HG03565 (cell line): ENCODE measurements around the gene MCF2L2.

Source experiments
- ATAC-seq: cut with Tn5 transposase; IDR thresholded peaks from one replicate; pipeline ENCODE4 v1.9.1; 2021; ENCODE audit warnings: mild to moderate bottlenecking, moderate library complexity; ENCODE audit not compliant: unreplicated experiment

MCF2L2 gene

DNA sequence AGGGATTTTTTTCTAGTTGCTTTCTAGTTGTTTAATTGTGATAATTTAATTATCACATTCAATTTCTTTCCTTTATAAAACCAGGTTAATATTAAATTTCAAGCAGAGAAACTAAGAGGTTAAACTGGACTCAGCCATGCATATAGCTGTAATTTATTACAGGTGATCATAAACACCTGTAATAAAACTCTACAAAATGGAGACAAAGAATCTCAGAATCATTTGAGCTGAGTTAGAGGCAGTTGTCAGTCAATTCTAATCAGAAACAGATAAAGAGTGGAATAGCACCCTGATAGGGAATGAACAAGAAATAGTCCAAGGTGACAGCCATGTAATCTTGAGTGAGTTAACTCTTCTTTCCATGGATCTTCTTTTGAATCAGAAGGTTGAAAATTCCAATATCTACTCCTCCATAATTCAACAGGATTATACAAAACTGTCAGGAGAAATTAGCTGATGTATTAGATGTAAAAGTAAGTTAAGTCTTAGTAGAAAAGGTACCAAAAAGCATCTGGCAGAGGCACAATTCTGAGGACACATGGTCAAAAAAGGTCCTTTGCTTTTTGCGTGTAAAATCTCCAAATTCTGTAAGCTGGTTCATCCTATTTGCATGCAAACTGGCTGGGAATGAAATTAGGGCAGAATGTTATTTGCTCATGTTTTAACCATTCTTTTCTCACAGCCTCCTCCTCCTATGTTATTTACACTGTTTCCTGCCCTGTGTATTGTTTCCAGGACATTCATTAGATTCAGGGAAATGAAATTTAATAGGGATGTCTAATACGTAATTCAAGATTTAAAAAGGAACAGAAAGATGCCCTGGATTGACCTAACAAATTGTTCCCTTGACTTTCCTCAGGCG lies 214.8 kb downstream of the MCF2L2 start:
- no peak for ATAC-seq

DNA sequence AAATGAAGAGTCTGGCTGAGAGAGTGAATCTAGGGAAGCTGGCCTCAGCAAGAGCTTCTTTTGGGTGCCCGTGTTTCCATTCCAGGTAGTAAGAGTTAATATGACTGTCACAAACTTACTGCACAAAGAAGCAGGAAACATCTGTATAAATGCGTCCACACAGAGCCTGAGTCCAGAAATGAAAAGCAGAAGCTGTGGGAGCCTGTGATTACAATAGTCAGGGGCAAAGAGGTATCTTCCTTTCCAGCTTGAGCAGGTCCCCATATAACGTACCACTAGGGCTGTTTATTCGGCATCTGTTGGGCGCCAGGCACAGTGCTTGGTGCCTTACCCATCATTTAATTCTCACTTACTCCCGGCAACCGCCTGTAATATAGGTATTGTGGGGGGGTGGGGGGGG lies 215.9 kb downstream of the MCF2L2 start:
- no peak for ATAC-seq

DNA sequence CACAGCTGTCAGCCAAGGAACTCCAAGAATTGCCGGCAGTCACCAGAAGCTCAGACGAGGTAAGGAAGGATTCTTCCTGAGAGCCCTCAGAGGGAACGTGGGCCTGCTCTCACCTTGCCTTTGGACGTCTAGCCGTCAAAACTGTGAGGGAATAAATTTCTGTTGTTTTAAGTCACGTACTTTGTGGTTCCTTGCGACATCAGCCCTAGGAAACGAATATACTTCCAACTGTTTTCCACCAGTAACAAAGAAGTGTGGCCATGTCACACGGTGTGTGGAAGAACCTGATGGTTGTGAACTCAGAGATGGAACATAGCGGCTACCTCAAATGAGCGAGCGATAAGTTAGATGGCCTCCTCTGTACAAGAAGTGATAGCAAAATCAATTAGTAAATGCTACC lies 216.3 kb downstream of the MCF2L2 start:
- no peak for ATAC-seq

- no peak for ATAC-seq
Measured at GRCh38 chr3:183211352-183211751, 217.1 kb downstream of the MCF2L2 start.

GRCh38 chr3:183210862-183211341 lies 217.5 kb downstream of the MCF2L2 start:
- no peak for ATAC-seq

GRCh38 chr3:183210341-183210740 lies 218.1 kb downstream of the MCF2L2 start:
- no peak for ATAC-seq

GRCh38 chr3:183208800-183209199 lies 219.6 kb downstream of the MCF2L2 start:
- ATAC-seq = no peak

DNA sequence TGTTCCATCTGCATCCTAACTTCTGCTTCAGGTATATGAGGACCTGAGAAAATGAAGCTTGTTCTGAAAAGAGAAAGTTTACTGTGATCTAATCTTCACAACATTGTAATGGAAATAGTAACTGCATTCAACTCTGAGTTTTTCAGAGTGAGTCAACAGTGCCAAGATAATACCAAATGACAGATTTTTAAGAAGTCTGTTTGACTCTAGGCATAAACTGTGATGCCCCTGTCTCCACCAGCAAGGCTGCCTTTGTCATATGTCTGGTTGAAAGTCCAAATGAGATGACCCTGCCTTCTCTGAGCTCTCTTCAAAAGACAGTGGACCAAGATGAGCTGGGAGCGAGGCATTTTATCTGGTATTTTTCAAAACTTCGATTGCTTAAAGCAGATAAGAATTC lies 220.2 kb downstream of the MCF2L2 start:
- ATAC-seq = no peak

GRCh38 chr3:183203670-183204069 lies 224.7 kb downstream of the MCF2L2 start:
- ATAC-seq = no peak

GRCh38 chr3:183202004-183202722 lies 226.3 kb downstream of the MCF2L2 start:
- ATAC-seq = no peak

GRCh38 chr3:183198939-183199338 lies 229.5 kb downstream of the MCF2L2 start:
- ATAC-seq = no peak

DNA sequence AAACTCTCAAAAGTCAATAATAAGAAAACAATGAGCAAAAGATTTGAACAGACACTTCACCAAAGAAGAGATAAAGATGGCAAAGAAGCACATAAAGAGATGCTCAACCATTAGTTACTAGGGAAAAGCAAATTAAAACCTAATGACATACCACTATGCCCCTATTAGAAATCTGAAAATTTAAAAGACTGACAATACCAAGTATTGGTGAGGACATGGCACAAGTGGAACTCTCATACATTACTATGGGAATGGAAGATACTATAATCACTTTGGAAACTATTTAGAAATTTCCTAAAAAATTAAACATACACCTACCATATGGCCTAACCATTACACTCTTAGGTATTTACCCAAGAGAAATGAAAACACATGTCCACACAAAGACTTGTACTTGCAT lies 230.7 kb downstream of the MCF2L2 start:
- ATAC-seq = no peak

DNA sequence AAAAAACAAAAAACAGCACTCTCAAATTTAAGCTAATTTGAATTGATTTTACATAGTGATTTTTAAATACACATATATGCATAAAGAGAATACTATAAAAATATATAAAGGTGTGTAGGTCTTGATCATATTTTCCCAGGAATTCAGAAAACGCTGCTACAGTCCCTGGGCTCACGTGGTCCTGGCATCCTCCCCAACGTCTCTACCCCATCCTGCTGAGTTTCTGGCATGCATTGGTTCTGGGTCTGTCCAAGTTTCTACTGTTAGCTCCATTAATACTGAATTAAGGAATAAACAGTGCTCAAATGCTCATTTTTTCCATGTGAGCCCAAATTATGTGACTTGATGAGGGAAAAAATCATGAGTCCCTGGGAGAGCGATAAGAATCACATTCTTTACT lies 233.2 kb downstream of the MCF2L2 start:
- no peak for ATAC-seq

DNA sequence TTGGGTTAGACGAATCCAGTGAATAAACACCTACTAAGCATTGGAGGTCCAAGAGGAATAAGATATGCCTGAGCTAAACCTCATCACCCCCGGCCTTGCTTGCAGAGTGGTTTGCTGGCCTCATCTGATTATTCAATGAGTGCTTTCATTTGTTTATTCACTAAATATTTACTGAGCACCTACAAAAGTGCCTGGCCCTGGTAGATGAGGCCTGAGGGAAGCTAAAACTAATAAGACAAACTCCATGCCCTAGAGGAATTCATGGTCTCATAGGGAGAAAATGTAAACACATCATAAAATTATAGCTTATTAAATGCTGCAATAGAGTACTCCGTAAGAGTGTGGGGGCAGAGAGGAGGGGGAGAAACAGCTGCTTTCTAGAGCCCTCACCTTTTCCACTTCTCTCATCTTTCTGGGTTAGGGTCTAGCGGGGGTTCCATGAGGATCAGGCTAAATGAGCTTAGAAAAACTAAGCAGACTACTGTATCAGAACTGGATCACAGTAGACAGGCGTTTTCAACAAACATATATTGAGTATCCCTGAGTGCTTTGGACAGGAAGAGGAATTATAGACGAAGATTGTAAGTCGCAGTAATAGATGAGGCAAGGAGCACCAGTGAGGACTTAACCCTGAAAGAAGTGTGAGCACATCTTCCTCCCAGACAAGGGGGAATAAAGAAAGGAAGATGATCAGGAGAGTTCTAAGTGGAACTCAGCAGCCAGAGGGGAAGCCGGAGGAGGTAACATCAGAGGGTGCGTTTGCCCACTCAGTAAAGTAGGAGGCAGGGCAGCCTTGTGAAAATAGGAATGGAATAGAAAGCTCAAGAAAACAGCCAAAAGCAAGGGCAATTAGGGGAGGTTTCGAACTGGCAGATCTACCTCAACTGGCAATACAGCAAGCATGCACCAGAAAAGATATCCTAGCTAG lies 234.4 kb downstream of the MCF2L2 start:
- no peak for ATAC-seq

DNA sequence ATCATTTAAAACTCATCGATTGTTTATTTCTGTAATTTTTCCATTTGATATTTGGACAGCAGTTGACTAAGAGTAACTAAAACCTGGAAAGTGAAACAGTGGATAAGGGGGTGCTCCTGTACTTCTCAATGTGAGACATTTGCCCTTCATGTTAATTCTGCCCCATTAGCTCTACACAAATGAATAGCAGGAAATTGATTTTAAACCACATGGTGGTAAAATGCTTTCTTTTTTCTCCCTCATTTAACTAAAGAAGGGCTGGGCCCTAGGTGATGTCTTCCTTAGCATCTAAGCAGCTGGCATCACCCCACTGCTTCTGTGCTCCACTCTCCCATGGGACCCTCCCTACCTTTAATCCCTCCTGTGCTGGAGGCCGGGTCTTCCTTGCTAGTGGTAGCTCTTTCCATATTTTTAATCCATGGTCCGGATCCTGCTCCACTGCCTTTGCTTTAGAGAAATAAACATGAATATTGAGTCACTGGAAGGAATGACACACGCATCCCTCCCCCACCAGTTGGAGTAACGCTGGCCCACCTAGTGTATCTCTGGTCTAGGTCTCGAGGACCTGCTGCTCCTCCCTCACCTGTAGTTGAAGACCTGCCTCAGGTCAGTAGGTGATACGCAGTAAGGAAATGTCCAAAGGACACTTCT lies 235.6 kb downstream of the MCF2L2 start:
- ATAC-seq = no peak

GRCh38 chr3:183189641-183190040 lies 238.8 kb downstream of the MCF2L2 start:
- ATAC-seq = no peak

DNA sequence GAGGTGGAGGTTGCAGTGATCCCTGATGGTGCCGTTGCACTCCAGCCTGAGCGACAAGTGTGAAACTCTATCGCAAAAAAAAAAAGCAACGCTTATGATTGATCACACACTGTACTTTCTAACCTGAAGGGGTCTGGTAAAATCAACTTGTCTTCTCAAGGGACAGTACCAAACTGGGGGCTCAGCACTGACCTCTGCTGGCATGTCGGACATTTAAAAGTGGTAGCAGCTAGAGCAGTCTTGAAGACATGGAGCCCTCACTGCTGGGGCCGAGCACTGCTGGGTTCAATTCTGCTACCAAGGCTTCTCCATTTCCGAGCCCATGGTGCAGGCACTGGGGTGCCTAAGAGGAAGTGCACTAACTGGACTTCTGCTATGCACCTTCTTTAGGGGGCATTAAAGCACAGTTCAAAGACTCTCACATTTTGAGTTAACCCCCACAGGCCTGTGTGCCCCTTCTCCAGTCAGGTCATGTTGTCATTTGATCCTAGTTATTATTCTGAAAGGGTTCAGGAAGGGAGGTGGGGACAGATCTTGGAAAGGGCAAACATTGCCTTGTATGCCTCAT lies 239.4 kb downstream of the MCF2L2 start:
- no peak for ATAC-seq

GRCh38 chr3:183185696-183186095 lies 242.7 kb downstream of the MCF2L2 start:
- no peak for ATAC-seq

DNA sequence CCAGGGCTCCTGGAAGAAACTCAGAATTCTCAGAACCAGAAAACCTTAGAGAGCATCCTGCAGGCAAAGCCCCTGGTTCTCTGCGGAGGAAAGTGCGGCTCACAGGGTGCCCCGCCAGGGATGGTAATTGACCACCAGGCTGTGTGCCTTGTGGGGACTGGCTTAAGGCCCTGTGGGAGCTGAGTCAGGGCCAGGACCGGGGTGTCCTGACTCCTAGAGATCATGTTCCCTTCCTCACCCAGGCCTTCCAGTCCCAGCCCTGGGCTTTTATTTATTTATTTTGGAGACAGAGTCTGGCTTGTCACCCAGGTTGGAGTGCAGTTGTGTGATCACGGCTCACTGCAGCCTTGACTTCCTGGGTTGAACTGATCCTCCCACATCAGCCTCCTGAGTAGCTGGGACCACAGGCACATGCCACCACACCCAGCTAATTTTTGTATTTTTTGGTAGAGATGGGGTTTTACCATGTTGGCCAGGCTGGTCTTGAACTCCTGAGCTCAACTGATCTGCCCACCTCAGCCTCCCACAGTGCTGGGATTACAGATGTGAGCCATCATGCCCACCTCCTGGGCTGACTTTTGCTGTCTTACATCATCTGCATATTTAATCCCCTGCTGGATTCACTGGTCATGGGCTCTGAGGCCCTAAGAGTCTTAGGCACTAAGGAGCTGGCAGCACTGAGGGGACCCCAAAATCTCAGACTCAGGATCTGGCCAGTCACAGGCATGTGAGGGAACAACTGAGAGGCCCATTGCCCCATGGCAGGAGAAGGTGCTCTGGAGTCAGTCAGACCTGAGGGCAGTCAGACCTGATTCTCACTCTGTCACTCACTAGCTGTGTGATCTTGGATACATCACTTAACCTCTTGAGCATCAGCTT lies 245.4 kb downstream of the MCF2L2 start:
- no peak for ATAC-seq
